Psoas muscle (tissue), 8 donors: ENCODE measurements around the gene EPHA4. TPM values are rescaled to one million over a fixed set of nuclear protein-coding genes. Genes with fewer than 3 reads are reported as not detected.

Experiments used
- ATAC-seq, 4 donors: fragments of 200-7000 bp; cut with Tn5 transposase; one replicate each; pipeline ENCODE4 v1.9.1; 2020; ENCODE audit warnings: moderate library complexity in 3 of 4, mild to moderate bottlenecking in 2 of 4
- DNase-seq, 2 donors: peaks; one replicate each; pipeline ENCODE4 v3.0.0-alpha.2; 2020
- H3K27ac ChIP-seq: fragments of 200-600 bp; one replicate; pipeline ENCODE4 v1.8.0; 2022
- H3K27me3 ChIP-seq, 3 donors: fragments of 200-600 bp in 1 of 3; one replicate each; pipeline versions ENCODE4 v1.6.1 to v1.8.0; 2013 to 2022; ENCODE audit warnings: low read length in 2 of 3, mild to moderate bottlenecking in 2 of 3, moderate library complexity in 1 of 3; ENCODE audit not compliant: insufficient read depth in 3 of 3
- H3K36me3 ChIP-seq, 2 donors: fragments of 200-600 bp in 1 of 2; one replicate each; pipeline versions ENCODE4 v1.6.1 to v1.8.0; 2013 to 2022; ENCODE audit warnings: low read depth in 1 of 2, mild to moderate bottlenecking in 1 of 2, moderate library complexity in 1 of 2; ENCODE audit not compliant: insufficient read depth in 1 of 2
- H3K4me1 ChIP-seq: fragments of 200-600 bp; one replicate; pipeline ENCODE4 v1.8.0; 2022
- H3K4me3 ChIP-seq: fragments of 200-600 bp; one replicate; pipeline ENCODE4 v1.8.0; 2022; ENCODE audit warnings: mild to moderate bottlenecking
- H3K9me3 ChIP-seq: fragments of 200-600 bp; one replicate; pipeline ENCODE4 v1.8.0; 2022
- CTCF ChIP-seq: fragments of 200-600 bp; IDR thresholded peaks from one replicate; pipeline ENCODE4 v1.8.0; 2022; ENCODE audit warnings: antibody characterized with exemption
- WGBS, 3 donors: extraction: QIAGEN DNeasy Blood & Tissue Kit; methylation state at CpG; one replicate each; pipeline versions ENCODE4 v1.1.6 to v1.1.7; 2013; 5-methylcytosine and 5-hydroxymethylcytosine counted together
- intact Hi-C, 2 donors: fragments of 100-400 bp; cut with DNase I; formaldehyde crosslinking; loops; one replicate each; pipeline versions ENCODE4 v1.11.0 to v1.14.2; 2022
- polyA plus RNA-seq, 3 donors: library from polyadenylated mRNA; stranded (reverse); fragments of 200-250 nt; gene quantifications; one replicate each; pipeline ENCODE4 v1.2.3, GENCODE V29; 2013
- total RNA-seq, 4 donors: library from RNA; stranded (reverse); fragmentation: NEBNext Ultra II Directional in 2 of 4; extraction: Animal tissue kit (Norgen Biotek cat#: 25700) in 2 of 4; gene quantifications; one replicate each; pipeline versions ENCODE4 v1.2.1 to v1.2.4, GENCODE V29; 2021 to 2023
- donor health status: healthy with polysubstance abuse.
- donor health status: DM: no; HTN: no; CAD: no; lungs with moderate emphysema.
- donor health status: Bipolar disorder and iron deficiency.
- donor health status: healthy.
- donor health status: DM: yes; HTN: yes; CAD: no.
- donor health status: DM: no; HTN: no; CAD: no.
- donor health status: DM: no; HTN: no; CAD: no.
- donor health status: DM: yes; HTN: yes; CAD: no.

The EPHA4 gene
- total and polyA plus RNA-seq, 7 donors, result 0.76 to 6.3 (median 3.8) TPM

DNA sequence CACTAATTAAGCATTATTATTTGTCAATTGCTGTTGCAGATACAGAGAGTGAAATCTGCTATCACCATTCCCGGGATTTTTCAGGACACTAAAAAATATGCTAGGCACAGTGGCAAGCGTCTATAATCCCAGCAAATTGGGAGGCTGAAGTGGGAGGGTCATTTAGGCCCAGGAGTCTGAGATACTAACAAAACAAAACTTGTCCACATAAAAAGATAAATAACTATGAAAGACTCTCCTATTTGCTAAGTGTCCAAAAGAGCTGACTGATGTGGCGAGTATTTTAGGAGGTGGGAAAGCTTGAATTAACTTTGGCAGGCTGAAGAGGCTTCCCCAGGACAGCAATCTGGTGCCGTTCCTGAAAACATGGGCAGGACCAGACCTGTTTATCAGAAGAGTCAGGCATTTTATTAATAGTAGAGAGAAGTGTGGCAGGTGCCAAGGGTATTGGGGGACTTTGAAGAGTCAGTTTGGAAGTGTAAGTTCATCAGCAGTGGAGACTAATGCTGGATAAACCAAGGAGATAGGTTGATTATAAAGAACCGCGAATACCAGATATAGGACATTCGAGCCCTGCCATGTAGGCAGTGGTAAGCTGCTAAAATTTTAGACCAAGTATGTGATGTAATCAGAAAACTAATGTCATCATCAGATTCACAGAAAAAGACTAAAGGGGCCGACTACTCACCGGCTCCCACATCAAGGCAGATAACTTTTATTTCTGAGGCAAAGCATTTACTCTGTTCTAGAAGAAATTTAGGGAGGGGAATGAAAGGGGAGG, 201.8 kb downstream of the EPHA4 start:
- H3K4me3 ChIP-seq, result no peak overlapping the region
- no peak overlapping the region for H3K27ac ChIP-seq
- no peaks in the 10 kb centered on the region for H3K9me3 ChIP-seq
- 78 to 85% (median 84%) methylated on average over 9 of the region's 9 CpGs for WGBS, 3 donors
- DNase-seq (no peak), ATAC-seq (no peak)
- peaks cover 0 to 8% (median 0%) of the 10 kb centered on the region in 3 donors for H3K27me3 ChIP-seq
- intact Hi-C loops, result no loop called here
- TF ChIP-seq CTCF, result no peak
- H3K36me3 ChIP-seq, result no peaks in the 10 kb centered on the region
- H3K4me1 ChIP-seq, result no peaks in the 10 kb centered on the region
